Trophoblast cell (in vitro differentiated cells and primary cell): ENCODE results near the gene NBEAL2.
A peak's percentile ranks its signal among the peaks of the same experiment; 100 is the strongest.

Experiments
- DNase-seq, 2 donors: peaks; one replicate each; pipeline ENCODE4 v3.0.0-alpha.2; 2016
- H2AFZ ChIP-seq: 2 replicates; pipeline ENCODE4 v1.6.1; 2013; ENCODE audit warnings: low read length, moderate library complexity, mild to moderate bottlenecking; ENCODE audit not compliant: insufficient read depth, poor library complexity
- H2AK5ac ChIP-seq: 2 replicates; pipeline ENCODE4 v1.6.1; 2013; ENCODE audit warnings: mild to moderate bottlenecking, low read length
- H2BK120ac ChIP-seq: 2 replicates; pipeline ENCODE4 v1.6.1; 2013; ENCODE audit warnings: low read length, mild to moderate bottlenecking, moderate library complexity; ENCODE audit not compliant: insufficient read depth, poor library complexity
- H2BK12ac ChIP-seq: 2 replicates; pipeline ENCODE4 v1.6.1; 2013; ENCODE audit warnings: mild to moderate bottlenecking, low read length, moderate library complexity
- H2BK5ac ChIP-seq: 2 replicates; pipeline ENCODE4 v1.6.1; 2013; ENCODE audit warnings: low read length, low read depth, moderate library complexity, mild to moderate bottlenecking; ENCODE audit not compliant: poor library complexity
- H3K14ac ChIP-seq: 2 replicates; pipeline ENCODE4 v1.6.1; 2013; ENCODE audit warnings: mild to moderate bottlenecking, low read length
- H3K18ac ChIP-seq: 2 replicates; pipeline ENCODE4 v1.6.1; 2013; ENCODE audit warnings: mild to moderate bottlenecking, low read length
- H3K23ac ChIP-seq: 2 replicates; pipeline ENCODE4 v1.6.1; 2013; ENCODE audit warnings: low read length
- H3K27ac ChIP-seq: 2 replicates; pipeline ENCODE4 v1.5.1; 2013; ENCODE audit warnings: low read depth, mild to moderate bottlenecking, inconsistent platforms, low read length, moderate library complexity
- H3K27me3 ChIP-seq: 2 replicates; pipeline ENCODE4 v1.6.1; 2013; ENCODE audit warnings: inconsistent platforms, mild to moderate bottlenecking, low read length, moderate library complexity; ENCODE audit not compliant: insufficient read depth
- H3K36me3 ChIP-seq, 2 experiments: 1 replicate in 1 of 2; 2 replicates in 1 of 2; pipeline ENCODE4 v1.6.1; 2013; ENCODE audit warnings: low read length in 2 of 2, mild to moderate bottlenecking in 2 of 2, moderate library complexity in 1 of 2; ENCODE audit not compliant: insufficient read depth in 2 of 2, control insufficient read depth in 1 of 2
- H3K4ac ChIP-seq: 2 replicates; pipeline ENCODE4 v1.6.1; 2013; ENCODE audit warnings: low read depth, mild to moderate bottlenecking, low read length, moderate library complexity
- H3K4me1 ChIP-seq, 2 experiments: 1 replicate in 1 of 2; 2 replicates in 1 of 2; pipeline ENCODE4 v1.6.1; 2013; ENCODE audit warnings: low read length in 2 of 2, mild to moderate bottlenecking in 2 of 2, moderate library complexity in 1 of 2; ENCODE audit not compliant: insufficient read depth in 2 of 2, control insufficient read depth in 1 of 2
- H3K4me2 ChIP-seq: 2 replicates; pipeline ENCODE4 v1.6.1; 2013; ENCODE audit warnings: inconsistent platforms, mild to moderate bottlenecking, low read length, moderate library complexity
- H3K4me3 ChIP-seq: 2 replicates; pipeline ENCODE4 v1.5.1; 2013; ENCODE audit warnings: mild to moderate bottlenecking, low read depth, low read length, inconsistent platforms
- H3K79me1 ChIP-seq: one replicate; pipeline ENCODE4 v1.6.1; 2013; ENCODE audit warnings: low read length
- H3K79me2 ChIP-seq: 2 replicates; pipeline ENCODE4 v1.6.1; 2013; ENCODE audit warnings: low read length, mild to moderate bottlenecking; ENCODE audit not compliant: control insufficient read depth, insufficient read depth, poor library complexity
- H3K9ac ChIP-seq: 2 replicates; pipeline ENCODE4 v1.6.1; 2013; ENCODE audit warnings: mild to moderate bottlenecking, low read length
- H3K9me3 ChIP-seq: 2 replicates; pipeline ENCODE4 v1.6.1; 2013; ENCODE audit warnings: low read depth, mild to moderate bottlenecking, control low read depth, inconsistent platforms, low read length; ENCODE audit not compliant: insufficient read depth
- H4K12ac ChIP-seq: 2 replicates; pipeline ENCODE4 v1.6.1; 2013; ENCODE audit warnings: low read depth, mild to moderate bottlenecking, low read length, moderate library complexity
- H4K8ac ChIP-seq: 2 replicates; pipeline ENCODE4 v1.6.1; 2013; ENCODE audit warnings: low read depth, mild to moderate bottlenecking, low read length, moderate library complexity
- H4K91ac ChIP-seq: one replicate; pipeline ENCODE4 v1.6.1; 2013; ENCODE audit warnings: low read depth, mild to moderate bottlenecking, low read length, moderate library complexity
- WGBS: extraction: QIAGEN DNeasy Blood & Tissue Kit; methylation state at CpG from one replicate; pipeline ENCODE4 v1.1.7; 2013; ENCODE audit warnings: missing lambda C conversion rate; ENCODE audit not compliant: insufficient read length, insufficient coverage; ENCODE audit errors: extremely low coverage; 5-methylcytosine and 5-hydroxymethylcytosine counted together

Gene NBEAL2

DNA sequence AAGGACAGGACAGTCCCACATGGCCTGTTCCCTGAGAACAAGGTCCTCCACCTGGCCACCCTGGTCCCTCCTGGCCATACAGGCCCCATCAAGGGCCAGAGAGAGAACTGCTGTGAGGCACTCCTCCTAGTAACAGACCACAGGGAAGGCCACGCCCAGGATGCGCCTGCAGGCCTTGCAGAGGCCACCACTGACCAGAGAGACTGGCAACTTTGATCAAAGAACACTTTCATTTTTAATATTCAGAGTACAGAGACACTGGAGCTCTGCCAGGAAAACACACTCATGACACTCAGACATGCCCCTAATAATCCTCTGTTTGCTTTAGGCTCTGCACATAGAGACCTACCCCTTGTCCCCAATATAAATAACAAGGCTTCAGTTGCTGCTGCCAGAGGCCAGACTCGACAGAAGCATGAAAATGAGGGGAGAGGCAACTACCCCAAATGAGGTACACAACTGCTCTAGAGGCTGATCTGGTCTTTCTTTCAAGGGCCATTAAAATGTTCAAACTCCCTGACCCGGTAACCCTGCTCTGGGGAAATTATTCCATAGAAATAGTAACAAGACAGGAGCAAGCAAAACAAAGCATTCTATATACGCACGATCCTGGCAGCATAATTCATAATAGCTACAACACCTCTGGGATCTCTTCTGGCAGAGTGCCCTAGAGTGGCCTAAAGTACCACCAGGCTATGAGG is 47.7 kb upstream of the NBEAL2 start:
- H3K18ac ChIP-seq: no peak overlapping the region
- no peak overlapping the region for H3K23ac ChIP-seq
- no peak overlapping the region for H4K91ac ChIP-seq
- no peaks in the 10 kb centered on the region for H3K9me3 ChIP-seq
- no peak overlapping the region for H2BK12ac ChIP-seq
- H3K79me1 ChIP-seq: peaks cover 3% of the 10 kb centered on the region
- no peak overlapping the region for H3K27ac ChIP-seq
- no peak overlapping the region for H4K12ac ChIP-seq
- no peaks in the 10 kb centered on the region for H3K27me3 ChIP-seq
- WGBS: no CpG with 5 or more reads among the region's 6 CpGs
- no peak overlapping the region for H2AFZ ChIP-seq
- H3K9ac ChIP-seq: no peak overlapping the region
- no peak overlapping the region for H2BK5ac ChIP-seq
- H3K4me1 ChIP-seq: peaks cover 36 to 37% of the 10 kb centered on the region in 2 experiments
- no peak overlapping the region for H3K4me3 ChIP-seq
- no peak overlapping the region for H4K8ac ChIP-seq
- H2AK5ac ChIP-seq: no peak overlapping the region
- H3K79me2 ChIP-seq: peaks cover 3% of the 10 kb centered on the region
- H2BK120ac ChIP-seq: no peak overlapping the region
- no peak overlapping the region for H3K4ac ChIP-seq
- DNase-seq: no peak
- H3K36me3 ChIP-seq: peaks cover 16 to 17% of the 10 kb centered on the region in 2 experiments
- H3K14ac ChIP-seq: no peak overlapping the region
- H3K4me2 ChIP-seq: no peak overlapping the region

DNA sequence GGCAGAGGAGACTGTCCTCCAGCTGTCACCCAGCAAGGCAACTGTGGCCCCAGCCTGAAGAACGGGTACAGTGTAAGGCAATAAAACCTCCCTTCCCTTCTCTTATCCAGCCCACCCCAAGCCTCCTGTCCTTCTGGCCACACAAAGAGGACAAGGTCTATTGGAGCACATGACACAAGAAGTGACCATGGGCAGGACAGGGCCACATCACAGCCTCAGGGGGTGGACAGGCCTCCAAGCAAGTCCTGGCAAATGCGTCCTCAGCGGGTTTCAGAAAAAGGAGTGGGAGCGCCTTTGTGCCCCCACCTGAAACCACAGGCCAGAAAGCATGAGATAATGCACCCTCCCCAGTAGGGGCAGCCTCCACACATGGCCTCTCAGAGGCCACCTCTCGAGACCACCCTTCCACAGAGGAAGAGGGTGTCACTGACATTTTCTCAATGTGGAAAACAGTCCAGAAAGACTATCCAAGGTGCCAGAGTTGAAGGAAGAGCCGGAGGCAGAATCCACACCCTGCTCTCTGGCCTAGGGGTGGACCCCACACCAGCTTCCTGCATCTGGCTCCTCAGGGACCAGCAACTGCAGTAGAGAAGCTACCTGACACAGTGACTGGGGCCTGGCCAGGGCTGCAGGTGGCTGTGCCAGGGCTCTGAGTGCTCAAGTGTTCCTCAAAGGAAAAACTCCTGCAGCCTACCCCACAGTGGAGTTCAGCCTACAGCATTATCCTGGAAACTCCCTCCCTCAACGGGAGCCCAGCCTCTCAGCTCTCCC is 46.8 kb upstream of the NBEAL2 start:
- Histone ChIP-seq H3K4me2 (no peak overlapping the region), H3K14ac (no peak overlapping the region), H4K8ac (no peak overlapping the region), H3K9me3 (no peaks in the 10 kb centered on the region), H3K18ac (no peak overlapping the region), H2AFZ (no peak overlapping the region), H3K4me1 (peaks cover 39 to 40% of the 10 kb centered on the region in 2 experiments), H2AK5ac (no peak overlapping the region), H3K27ac (no peak overlapping the region), H3K79me1 (peaks cover 3% of the 10 kb centered on the region), H4K91ac (no peak overlapping the region), H2BK5ac (no peak overlapping the region), H2BK120ac (no peak overlapping the region), H3K23ac (no peak overlapping the region), H3K36me3 (peaks cover 20 to 23% of the 10 kb centered on the region in 2 experiments), H2BK12ac (no peak overlapping the region), H3K27me3 (no peaks in the 10 kb centered on the region), H3K4me3 (no peak overlapping the region), H3K4ac (peak overlapping the region; percentile 39), H3K79me2 (peaks cover 3% of the 10 kb centered on the region), H4K12ac (no peak overlapping the region), H3K9ac (no peak overlapping the region)
- WGBS: no CpG with 5 or more reads among the region's 7 CpGs
- DNase-seq: no peak

DNA sequence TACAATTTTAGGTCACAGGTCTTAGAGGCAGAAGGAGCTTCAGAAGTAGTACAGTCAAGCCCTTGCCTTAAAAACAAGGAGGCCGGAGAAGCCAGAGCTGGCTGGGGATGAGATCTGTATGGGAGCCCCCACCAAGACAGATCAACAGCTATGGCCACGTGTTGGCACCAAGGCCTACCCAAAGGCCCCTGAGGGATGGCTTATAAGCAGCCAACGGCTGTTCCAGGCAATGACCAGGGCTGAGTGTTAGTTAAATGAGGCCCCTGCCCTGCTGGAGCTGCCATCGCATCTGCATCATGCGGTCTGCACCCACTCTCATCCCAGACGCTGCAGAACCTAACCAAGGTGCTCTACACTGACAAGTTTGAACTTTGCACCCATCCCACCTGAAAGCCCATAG is 46.2 kb upstream of the NBEAL2 start:
- Histone ChIP-seq H3K36me3 (peaks cover 23 to 27% of the 10 kb centered on the region in 2 experiments), H2BK120ac (no peak overlapping the region), H3K4me3 (no peak overlapping the region), H3K4ac (peak overlapping the region; percentile 4), H3K9me3 (no peaks in the 10 kb centered on the region), H3K18ac (no peak overlapping the region), H3K27ac (no peak overlapping the region), H3K27me3 (no peaks in the 10 kb centered on the region), H3K79me2 (peaks cover 3% of the 10 kb centered on the region), H2AK5ac (no peak overlapping the region), H3K9ac (no peak overlapping the region), H4K12ac (no peak overlapping the region), H3K79me1 (peaks cover 3% of the 10 kb centered on the region), H4K91ac (no peak overlapping the region), H3K23ac (no peak overlapping the region), H3K14ac (no peak overlapping the region), H2BK12ac (no peak overlapping the region), H2AFZ (no peak overlapping the region), H3K4me1 (peaks cover 39 to 40% of the 10 kb centered on the region in 2 experiments), H3K4me2 (no peak overlapping the region), H2BK5ac (no peak overlapping the region), H4K8ac (no peak overlapping the region)
- no CpG with 5 or more reads among the region's 6 CpGs for WGBS
- DNase-seq: no peak

DNA sequence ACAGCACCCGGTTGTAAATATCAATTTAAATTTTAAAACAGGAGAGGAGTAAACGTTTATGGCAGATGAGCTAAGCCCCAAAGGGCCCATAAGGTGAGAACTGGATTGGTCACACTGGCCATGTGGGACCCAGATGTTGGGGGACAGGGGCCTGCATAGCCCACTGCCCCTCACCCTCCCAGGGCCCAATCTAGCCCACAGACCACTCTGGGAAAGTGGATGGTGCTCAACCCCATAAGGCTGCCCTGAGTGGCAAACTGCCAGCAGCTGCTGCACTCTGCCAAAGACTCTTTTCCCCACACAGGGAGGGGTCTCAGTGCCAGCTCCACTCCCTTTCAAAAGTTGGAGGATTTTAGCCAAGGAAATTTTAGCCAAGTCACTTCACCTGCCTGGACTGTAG is 45.4 kb upstream of the NBEAL2 start:
- no CpG with 5 or more reads among the region's 2 CpGs for WGBS
- Histone ChIP-seq H3K14ac (no peak overlapping the region), H4K12ac (no peak overlapping the region)

More for the DNA sequence above, 45.4 kb upstream of the NBEAL2 start:
- peak overlapping the region; percentile 32 for H2AK5ac ChIP-seq
- no peak overlapping the region for H2AFZ ChIP-seq
- H3K18ac ChIP-seq: no peak overlapping the region
- no peak overlapping the region for H3K4me3 ChIP-seq
- peaks cover 3% of the 10 kb centered on the region for H3K79me2 ChIP-seq
- no peak overlapping the region for H4K8ac ChIP-seq
- no peak overlapping the region for H3K23ac ChIP-seq
- no peak overlapping the region for H3K27ac ChIP-seq
- no peak overlapping the region for H2BK5ac ChIP-seq
- H4K91ac ChIP-seq: no peak overlapping the region
- H3K79me1 ChIP-seq: peaks cover 3% of the 10 kb centered on the region
- H2BK120ac ChIP-seq: no peak overlapping the region
- H2BK12ac ChIP-seq: no peak overlapping the region
- H3K4me1 ChIP-seq: peaks cover 39 to 40% of the 10 kb centered on the region in 2 experiments
- DNase-seq: no peak
- no peak overlapping the region for H3K4me2 ChIP-seq
- H3K9me3 ChIP-seq: no peaks in the 10 kb centered on the region
- H3K27me3 ChIP-seq: no peaks in the 10 kb centered on the region
- H3K9ac ChIP-seq: no peak overlapping the region
- peaks cover 29 to 32% of the 10 kb centered on the region in 2 experiments for H3K36me3 ChIP-seq
- peak overlapping the region; percentile 51 for H3K4ac ChIP-seq
